ENCODE data around the gene WWC1.

Gene WWC1

DNA sequence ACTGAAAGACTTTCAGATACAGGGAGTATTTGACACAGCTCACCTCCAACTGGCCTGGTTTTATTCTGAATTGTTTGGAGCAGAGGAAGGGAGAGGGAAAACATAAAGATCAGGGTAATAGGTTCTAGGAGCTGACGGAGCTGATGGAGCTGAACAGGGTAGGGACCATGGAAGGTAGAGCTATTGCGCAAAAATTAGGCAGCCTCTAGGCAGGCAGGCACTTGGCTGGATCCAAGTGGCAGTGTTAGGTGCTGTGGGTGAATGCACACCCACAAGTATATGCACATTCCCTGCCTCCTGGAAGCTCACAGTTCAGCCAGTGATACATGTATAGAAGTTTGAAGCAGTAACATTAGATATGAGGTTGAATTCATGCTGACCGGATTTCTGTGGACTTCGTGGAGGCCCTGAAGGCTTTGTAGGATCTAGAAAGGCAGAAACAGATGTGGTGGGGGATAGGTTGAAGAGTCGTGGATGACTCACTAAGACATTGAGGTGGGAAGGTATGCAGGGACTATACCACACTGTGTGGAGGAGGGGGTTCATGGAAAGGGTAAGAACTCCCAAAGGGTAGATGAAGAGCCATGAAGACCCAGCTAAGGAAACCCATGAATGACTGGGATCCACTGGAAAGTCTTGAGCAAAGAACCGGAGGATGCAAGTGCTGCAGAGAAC is 50.8 kb downstream of the WWC1 start:
- H3K27ac Mint-ChIP-seq: no peak overlapping the region
- no peak for DNase-seq (ENCODE audit: low spot score in 2 of 2)
- no peak for ATAC-seq (ENCODE audit: low read depth)

DNA sequence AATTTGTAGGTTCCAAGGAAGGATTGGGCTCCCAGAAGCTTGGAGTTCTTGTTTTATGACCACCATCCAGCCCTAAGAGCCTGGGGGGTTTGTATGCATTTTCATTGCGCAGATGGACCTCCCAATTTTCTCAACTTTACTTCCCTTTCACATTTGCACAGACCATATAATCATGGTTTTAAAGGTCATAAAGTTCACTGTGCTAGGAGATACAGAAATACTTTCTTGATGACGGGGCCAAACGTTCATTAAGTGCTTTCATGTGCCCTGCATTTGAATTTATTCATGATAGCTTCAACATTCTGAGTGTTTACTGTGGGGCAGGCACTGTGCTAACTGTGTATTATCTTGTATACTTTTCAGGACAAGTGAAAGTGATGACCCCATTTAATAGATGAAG is 51.5 kb downstream of the WWC1 start:
- Mint-ChIP-seq H3K27me3 (peaks cover 5% of the 10 kb centered on the region), H3K4me3 (no peak overlapping the region), H3K9me3 (peaks cover 3% of the 10 kb centered on the region), H3K27ac (no peak overlapping the region), H3K4me1 (peaks cover 2% of the 10 kb centered on the region), H3K36me3 (no peaks in the 10 kb centered on the region)
- ATAC-seq (ENCODE audit: low read depth): no peak
- DNase-seq (ENCODE audit: low spot score in 2 of 2): no peak

More for the DNA sequence above, 50.8 kb downstream of the WWC1 start:
- Mint-ChIP-seq H3K9me3 (peaks cover 3% of the 10 kb centered on the region), H3K4me3 (no peak overlapping the region), H3K36me3 (no peaks in the 10 kb centered on the region), H3K4me1 (peaks cover 2% of the 10 kb centered on the region), H3K27me3 (peaks cover 7% of the 10 kb centered on the region)

GRCh38 chr5:168346417-168346816 is 55.0 kb downstream of the WWC1 start:
- Mint-ChIP-seq H3K4me3 (no peak overlapping the region), H3K4me1 (peaks cover 2% of the 10 kb centered on the region), H3K27ac (no peak overlapping the region)

DNA sequence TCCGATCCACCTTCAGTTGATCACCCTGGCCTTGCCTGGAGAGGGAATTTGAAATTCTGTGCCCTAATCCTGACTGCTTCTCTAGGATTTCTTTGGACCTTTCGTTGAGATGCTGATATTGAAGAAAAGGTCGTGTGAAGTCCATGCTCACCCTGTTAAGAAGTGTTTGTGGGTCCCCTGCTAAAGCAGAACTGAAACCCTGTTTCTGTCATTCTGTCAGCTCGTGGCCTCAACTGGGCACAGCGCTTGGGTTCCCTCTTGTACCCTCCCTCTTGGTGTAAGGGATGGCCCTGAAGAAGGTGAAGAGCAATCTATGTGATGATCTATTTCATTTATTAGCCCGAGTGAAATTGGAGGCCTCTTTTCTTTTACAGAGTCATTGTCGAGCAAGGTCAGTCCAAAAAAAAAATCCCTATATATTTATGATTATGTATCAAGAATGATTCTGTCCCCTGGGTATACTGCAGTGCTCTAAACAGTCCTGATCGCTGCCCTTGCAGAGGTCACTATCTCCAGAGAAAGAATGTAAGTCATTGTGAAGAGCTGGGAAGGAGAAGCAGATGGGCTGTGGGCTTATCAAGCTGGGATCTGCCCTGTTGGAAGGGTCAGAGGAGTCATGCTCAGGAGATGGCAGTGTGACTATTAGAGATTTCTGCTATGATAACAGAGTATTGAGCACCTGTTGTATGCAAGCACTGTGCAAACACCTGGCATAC is 56.1 kb downstream of the WWC1 start:
- H3K4me3 Mint-ChIP-seq: no peak overlapping the region
- H3K9me3 Mint-ChIP-seq: no peaks in the 10 kb centered on the region
- peaks cover 2% of the 10 kb centered on the region for H3K4me1 Mint-ChIP-seq
- DNase-seq (ENCODE audit: low spot score in 2 of 2): no peak
- no peak for ATAC-seq (ENCODE audit: low read depth)
- H3K27ac Mint-ChIP-seq: no peak overlapping the region
- no peaks in the 10 kb centered on the region for H3K36me3 Mint-ChIP-seq
- peaks cover 4% of the 10 kb centered on the region for H3K27me3 Mint-ChIP-seq

More at GRCh38 chr5:168346417-168346816, 55.0 kb downstream of the WWC1 start:
- ATAC-seq (ENCODE audit: low read depth) (no peak), DNase-seq (ENCODE audit: low spot score in 2 of 2) (no peak)
- no peaks in the 10 kb centered on the region for H3K9me3 Mint-ChIP-seq
- H3K27me3 Mint-ChIP-seq: peaks cover 4% of the 10 kb centered on the region
- H3K36me3 Mint-ChIP-seq: no peaks in the 10 kb centered on the region

DNA sequence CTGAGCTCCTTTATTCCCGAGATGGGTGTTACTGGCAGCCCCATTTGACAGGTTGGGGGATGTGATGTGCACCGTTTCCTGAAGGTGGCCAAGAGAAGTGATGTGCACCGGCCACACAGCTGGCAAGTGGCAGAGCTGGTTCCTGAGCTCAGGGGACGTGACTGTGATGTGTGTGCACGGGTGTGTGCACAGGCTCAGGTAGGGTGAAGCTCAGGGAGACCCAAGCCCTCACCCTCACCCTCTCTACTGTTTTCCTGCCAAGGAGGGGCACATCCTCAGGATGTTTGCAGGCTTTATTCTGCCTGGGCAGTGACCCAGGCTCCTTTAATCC is 56.6 kb downstream of the WWC1 start:
- no peak overlapping the region for H3K27ac Mint-ChIP-seq
- peaks cover 4% of the 10 kb centered on the region for H3K27me3 Mint-ChIP-seq
- no peaks in the 10 kb centered on the region for H3K36me3 Mint-ChIP-seq
- no peak overlapping the region for H3K4me3 Mint-ChIP-seq
- H3K9me3 Mint-ChIP-seq: no peaks in the 10 kb centered on the region
- ATAC-seq (ENCODE audit: low read depth): no peak
- peaks cover 2% of the 10 kb centered on the region for H3K4me1 Mint-ChIP-seq
- DNase-seq (ENCODE audit: low spot score in 2 of 2): no peak

GRCh38 chr5:168350315-168350714 is 58.9 kb downstream of the WWC1 start:
- no peaks in the 10 kb centered on the region for H3K36me3 Mint-ChIP-seq
- H3K27ac Mint-ChIP-seq: no peak overlapping the region
- H3K4me1 Mint-ChIP-seq: peaks cover 2% of the 10 kb centered on the region
- DNase-seq (ENCODE audit: low spot score in 2 of 2): no peak
- peaks cover 4% of the 10 kb centered on the region for H3K27me3 Mint-ChIP-seq
- ATAC-seq (ENCODE audit: low read depth): no peak
- no peaks in the 10 kb centered on the region for H3K9me3 Mint-ChIP-seq
- no peak overlapping the region for H3K4me3 Mint-ChIP-seq

- H3K4me1 Mint-ChIP-seq: no peaks in the 10 kb centered on the region
These were observed 61.9 kb downstream of the WWC1 start for GRCh38 chr5:168353216-168353957.

GRCh38 chr5:168354397-168354796 is 63.0 kb downstream of the WWC1 start:
- no peaks in the 10 kb centered on the region for H3K4me1 Mint-ChIP-seq
- no peak overlapping the region for H3K27ac Mint-ChIP-seq
- DNase-seq (ENCODE audit: low spot score in 2 of 2) (no peak), ATAC-seq (ENCODE audit: low read depth) (no peak)
- no peak overlapping the region for H3K4me3 Mint-ChIP-seq
- no peaks in the 10 kb centered on the region for H3K36me3 Mint-ChIP-seq
- H3K27me3 Mint-ChIP-seq: no peaks in the 10 kb centered on the region
- peaks cover 1% of the 10 kb centered on the region for H3K9me3 Mint-ChIP-seq

More at GRCh38 chr5:168353216-168353957, 61.9 kb downstream of the WWC1 start:
- Mint-ChIP-seq H3K4me3 (no peak overlapping the region), H3K27ac (no peak overlapping the region), H3K9me3 (peaks cover 1% of the 10 kb centered on the region), H3K36me3 (no peaks in the 10 kb centered on the region), H3K27me3 (peaks cover 1% of the 10 kb centered on the region)
- no peak for DNase-seq (ENCODE audit: low spot score in 2 of 2)
- no peak for ATAC-seq (ENCODE audit: low read depth)

GRCh38 chr5:168356171-168356570 is 64.7 kb downstream of the WWC1 start:
- no peaks in the 10 kb centered on the region for H3K27me3 Mint-ChIP-seq
- no peaks in the 10 kb centered on the region for H3K36me3 Mint-ChIP-seq
- DNase-seq (ENCODE audit: low spot score in 2 of 2) (no peak), ATAC-seq (ENCODE audit: low read depth) (no peak)
- no peaks in the 10 kb centered on the region for H3K4me1 Mint-ChIP-seq
- H3K4me3 Mint-ChIP-seq: no peak overlapping the region
- H3K9me3 Mint-ChIP-seq: peaks cover 1% of the 10 kb centered on the region
- no peak overlapping the region for H3K27ac Mint-ChIP-seq

DNA sequence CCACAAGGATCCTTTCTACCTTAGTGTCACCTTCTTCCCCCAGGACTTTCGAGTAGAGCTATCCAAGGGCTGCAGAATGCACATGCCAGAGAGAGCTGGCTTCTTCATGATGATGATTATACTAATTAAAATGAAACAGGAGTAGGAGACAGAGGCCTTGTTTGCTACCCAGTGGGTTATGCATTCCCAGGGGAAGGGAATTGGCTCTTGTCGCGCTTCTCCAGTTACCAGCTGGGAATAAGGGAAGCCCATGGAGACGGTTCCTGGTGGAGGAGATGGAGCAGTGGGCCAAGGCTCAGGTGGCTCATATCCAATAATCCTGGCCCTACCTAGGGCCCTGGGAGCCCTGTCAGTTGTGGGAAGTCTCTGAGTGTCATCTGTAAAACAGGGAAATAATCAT is 65.1 kb downstream of the WWC1 start:
- Mint-ChIP-seq H3K27me3 (no peaks in the 10 kb centered on the region), H3K4me1 (no peaks in the 10 kb centered on the region), H3K4me3 (no peak overlapping the region), H3K36me3 (no peaks in the 10 kb centered on the region), H3K27ac (no peak overlapping the region), H3K9me3 (peaks cover 1% of the 10 kb centered on the region)
- DNase-seq (ENCODE audit: low spot score in 2 of 2) (no peak), ATAC-seq (ENCODE audit: low read depth) (no peak)

DNA sequence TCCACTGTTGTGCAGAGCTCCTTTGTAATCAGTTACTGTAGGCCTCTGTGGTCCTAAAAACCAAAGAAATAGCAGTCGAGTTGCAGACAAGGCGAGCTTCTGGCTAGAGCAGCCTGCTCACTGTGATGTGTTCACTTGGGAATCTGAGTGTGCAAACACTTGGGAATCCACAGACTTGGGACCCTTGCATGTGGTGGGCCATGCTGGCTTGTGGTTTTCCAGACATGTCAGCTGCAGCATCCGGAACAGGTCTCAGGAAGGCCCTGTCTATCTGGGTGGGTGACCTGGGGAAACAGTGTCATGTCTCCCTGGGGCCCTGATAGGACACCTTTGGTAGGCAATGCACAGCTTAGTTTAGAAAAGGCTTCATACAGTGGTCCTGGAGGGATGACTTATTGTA is 66.4 kb downstream of the WWC1 start:
- peaks cover 1% of the 10 kb centered on the region for H3K9me3 Mint-ChIP-seq
- no peaks in the 10 kb centered on the region for H3K36me3 Mint-ChIP-seq
- no peaks in the 10 kb centered on the region for H3K4me1 Mint-ChIP-seq
- DNase-seq (ENCODE audit: low spot score in 2 of 2) (no peak), ATAC-seq (ENCODE audit: low read depth) (no peak)
- no peak overlapping the region for H3K4me3 Mint-ChIP-seq
- no peaks in the 10 kb centered on the region for H3K27me3 Mint-ChIP-seq
- no peak overlapping the region for H3K27ac Mint-ChIP-seq

DNA sequence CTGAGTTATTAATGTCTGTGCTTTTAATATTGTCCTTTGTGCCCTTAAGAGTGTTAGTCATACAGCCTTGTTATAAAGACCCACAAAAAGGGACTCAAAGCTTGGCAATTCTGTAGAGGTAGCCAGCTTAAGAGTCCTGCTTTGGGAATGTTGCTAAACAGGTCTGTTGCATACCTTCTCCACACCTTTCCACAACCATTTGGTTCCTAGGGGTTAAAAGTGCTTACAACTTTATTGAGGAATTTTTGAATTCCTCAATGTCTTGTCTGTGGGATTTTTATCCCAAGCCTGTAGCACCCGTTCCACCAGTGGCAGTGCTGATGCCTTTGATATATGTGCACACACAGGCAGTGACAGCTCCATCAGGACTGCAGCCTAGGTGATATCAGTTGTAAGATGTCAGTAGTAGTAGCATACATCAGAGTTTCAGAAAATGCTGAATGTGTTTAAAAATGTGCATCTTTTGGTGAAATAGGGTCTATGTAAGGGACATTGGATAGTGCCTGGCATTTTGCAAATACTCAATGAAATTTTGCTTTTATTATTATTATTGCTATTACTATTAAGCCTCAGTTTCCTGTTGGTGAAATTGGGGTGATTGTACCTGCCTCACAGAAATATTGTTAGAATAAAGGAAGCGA is 68.5 kb downstream of the WWC1 start:
- no peak overlapping the region for H3K27ac Mint-ChIP-seq
- H3K9me3 Mint-ChIP-seq: peaks cover 1% of the 10 kb centered on the region
- no peaks in the 10 kb centered on the region for H3K4me1 Mint-ChIP-seq
- no peaks in the 10 kb centered on the region for H3K36me3 Mint-ChIP-seq
- no peaks in the 10 kb centered on the region for H3K27me3 Mint-ChIP-seq
- DNase-seq (ENCODE audit: low spot score in 2 of 2) (no peak), ATAC-seq (ENCODE audit: low read depth) (no peak)
- H3K4me3 Mint-ChIP-seq: no peak overlapping the region

- no peak overlapping the region for H3K4me3 Mint-ChIP-seq
- no peak for DNase-seq (ENCODE audit: low spot score in 2 of 2)
- no peaks in the 10 kb centered on the region for H3K27me3 Mint-ChIP-seq
- H3K4me1 Mint-ChIP-seq: no peaks in the 10 kb centered on the region
- H3K27ac Mint-ChIP-seq: no peak overlapping the region
- ATAC-seq (ENCODE audit: low read depth): no peak
- peaks cover under 1% of the 10 kb centered on the region for H3K9me3 Mint-ChIP-seq
- no peaks in the 10 kb centered on the region for H3K36me3 Mint-ChIP-seq
These were observed 69.3 kb downstream of the WWC1 start for GRCh38 chr5:168360521-168361285.

Data from memory B cell (primary cell).